CD14-positive monocyte (primary cell): ENCODE data around the gene HSDL1. TPM values are rescaled to one million over a fixed set of nuclear protein-coding genes. Genes with fewer than 3 reads are reported as not detected.

Experiments
- DNase-seq, 3 donors: peaks; one replicate each; pipeline ENCODE4 v3.0.0-alpha.2; 2011 to 2022
- H2AFZ ChIP-seq: 2 replicates; pipeline ENCODE4 v1.6.0; 2012; ENCODE audit warnings: mild to moderate bottlenecking, low read depth, low read length, inconsistent platforms; ENCODE audit not compliant: insufficient read depth, poor library complexity, severe bottlenecking
- H3K27ac ChIP-seq, 2 donors: 1 replicate in 1 of 2; 2 replicates in 1 of 2; pipeline ENCODE4 v1.5.1; 2012 to 2013; ENCODE audit warnings: low read length in 2 of 2, control low read depth in 1 of 2, inconsistent platforms in 1 of 2, low read depth in 1 of 2, mild to moderate bottlenecking in 1 of 2
- H3K27me3 ChIP-seq, 2 donors: one replicate each; pipeline versions ENCODE4 v1.6.0 to v1.6.1; 2011 to 2013; ENCODE audit warnings: low read length in 2 of 2; ENCODE audit not compliant: control insufficient read depth in 2 of 2, insufficient read depth in 2 of 2
- H3K36me3 ChIP-seq, 2 donors: replicated peaks in 1 of 2; 1 replicate in 1 of 2; 2 replicates in 1 of 2; pipeline versions ENCODE4 v1.5.1 to v1.6.1; 2012 to 2013; ENCODE audit warnings: low read length in 2 of 2, control low read depth in 1 of 2, inconsistent platforms in 1 of 2, mild to moderate bottlenecking in 1 of 2; ENCODE audit not compliant: insufficient read depth in 2 of 2, control insufficient read depth in 1 of 2
- H3K4me1 ChIP-seq, 2 donors: 1 replicate in 1 of 2; 2 replicates in 1 of 2; pipeline versions ENCODE4 v1.5.1 to v1.6.1; 2012 to 2013; ENCODE audit warnings: low read length in 2 of 2, control low read depth in 1 of 2, inconsistent platforms in 1 of 2, mild to moderate bottlenecking in 1 of 2, moderate library complexity in 1 of 2; ENCODE audit not compliant: insufficient read depth in 2 of 2, control insufficient read depth in 1 of 2
- H3K4me2 ChIP-seq: replicated peaks from 2 replicates; pipeline ENCODE3; 2012; ENCODE audit warnings: low read length, moderate library complexity, mild to moderate bottlenecking; ENCODE audit not compliant: poor library complexity, severe bottlenecking; ENCODE audit errors: extremely low read depth
- H3K4me3 ChIP-seq, 3 experiments: fragments of 200-600 bp in 1 of 3; sonication (generic) in 1 of 3; replicated peaks in 1 of 3; 1 replicate in 2 of 3; 2 replicates in 1 of 3; pipeline ENCODE4 v1.5.1; 2011 to 2013; ENCODE audit warnings: low read length in 3 of 3, mild to moderate bottlenecking in 3 of 3, control low read depth in 2 of 3, low read depth in 2 of 3, inconsistent platforms in 1 of 3, moderate library complexity in 1 of 3
- H3K79me2 ChIP-seq: 2 replicates; pipeline ENCODE4 v1.6.0; 2012; ENCODE audit warnings: mild to moderate bottlenecking, control low read depth, inconsistent platforms, low read length, moderate library complexity; ENCODE audit not compliant: insufficient read depth
- H3K9ac ChIP-seq: 2 replicates; pipeline ENCODE4 v1.6.0; 2017; ENCODE audit warnings: low read length, mild to moderate bottlenecking; ENCODE audit not compliant: insufficient read depth, poor library complexity, severe bottlenecking
- H3K9me3 ChIP-seq, 2 donors: replicated peaks in 1 of 2; 1 replicate in 1 of 2; 2 replicates in 1 of 2; pipeline versions ENCODE4 v1.5.1 to v1.6.1; 2012 to 2013; ENCODE audit warnings: low read length in 2 of 2, control low read depth in 1 of 2; ENCODE audit not compliant: control insufficient read depth in 1 of 2, insufficient read depth in 1 of 2
- H4K20me1 ChIP-seq: 2 replicates; pipeline ENCODE4 v1.6.0; 2012; ENCODE audit warnings: mild to moderate bottlenecking, low read length, control low read depth, moderate library complexity; ENCODE audit not compliant: insufficient read depth
- H3K27ac Mint-ChIP-seq, 7 donors: one replicate each; pipeline ENCODE4 v1.8.0; 2020; ENCODE audit warnings: mild to moderate bottlenecking in 7 of 7, mixed read lengths in 7 of 7, moderate library complexity in 6 of 7, inconsistent platforms in 2 of 7
- H3K27me3 Mint-ChIP-seq, 3 donors: one replicate each; pipeline ENCODE4 v1.8.0; 2021 to 2022; ENCODE audit warnings: low read depth in 3 of 3, mild to moderate bottlenecking in 3 of 3, mixed read lengths in 3 of 3, moderate library complexity in 3 of 3, inconsistent platforms in 1 of 3
- H3K36me3 Mint-ChIP-seq, 2 donors: one replicate each; pipeline ENCODE4 v1.8.0; 2020; ENCODE audit warnings: mixed read lengths in 2 of 2, inconsistent platforms in 1 of 2, mild to moderate bottlenecking in 1 of 2
- H3K4me1 Mint-ChIP-seq: one replicate; pipeline ENCODE4 v1.8.0; 2020; ENCODE audit warnings: mild to moderate bottlenecking, mixed read lengths
- H3K4me3 Mint-ChIP-seq, 2 donors: one replicate each; pipeline ENCODE4 v1.8.0; 2020; ENCODE audit warnings: mild to moderate bottlenecking in 2 of 2, mixed read lengths in 2 of 2, moderate library complexity in 1 of 2
- H3K9me3 Mint-ChIP-seq, 7 donors: one replicate each; pipeline ENCODE4 v1.8.0; 2020 to 2022; ENCODE audit warnings: mixed read lengths in 7 of 7, mild to moderate bottlenecking in 6 of 7, moderate library complexity in 6 of 7, inconsistent platforms in 2 of 7
- WGBS: methylation state at CpG from one replicate; pipeline ENCODE4 v1.1.5; 2013; ENCODE audit warnings: missing lambda C conversion rate; ENCODE audit not compliant: insufficient coverage; 5-methylcytosine and 5-hydroxymethylcytosine counted together
- intact Hi-C, 2 donors: fragments of 100-400 bp; cut with micrococcal nuclease; formaldehyde crosslinking; loops; one replicate each; pipeline versions ENCODE4 v1.15.0 to v1.15.1; 2023
- polyA plus RNA-seq, 3 donors: library from polyadenylated mRNA; depleted of rRNA in 1 of 3; unstranded in 2 of 3; stranded (reverse) in 1 of 3; fragments of 300-500 nt in 2 of 3; fragments of >200 nt in 1 of 3; fragmentation: Illumina TruSeq in 2 of 3; gene quantifications; 1 replicate in 2 of 3; 2 replicates in 1 of 3; pipeline ENCODE4 v1.2.3, GENCODE V29; 2012 to 2021
- TF ChIP-seq, protein P1 (sequence below): fragments of 200-600 bp; IDR thresholded peaks from one replicate; pipeline ENCODE4 v1.8.0; 2022; ENCODE audit warnings: antibody characterized with exemption, mild to moderate bottlenecking

Gene HSDL1
- polyA plus RNA-seq, 3 donors: 7.3 to 13.3 (median 8.0) TPM

GRCh38 chr16:84139628-84140258 lies 5.2 kb downstream of the HSDL1 start:
- Mint-ChIP-seq H3K36me3 (peaks cover 8 to 10% of the 10 kb centered on the region in 2 donors), H3K9me3 (peaks cover 0 to 2% (median 0%) of the 10 kb centered on the region in 7 donors), H3K27ac (no peak overlapping the region), H3K4me3 (no peak overlapping the region), H3K27me3 (peaks cover 0 to 6% (median 4%) of the 10 kb centered on the region in 3 donors), H3K4me1 (peaks cover 7% of the 10 kb centered on the region)
- Histone ChIP-seq H3K79me2 (peaks cover 45% of the 10 kb centered on the region), H3K4me3 (no peak overlapping the region), H3K4me1 (peaks cover 8 to 9% of the 10 kb centered on the region in 2 donors), H3K27me3 (no peaks in the 10 kb centered on the region), H3K27ac (no peak overlapping the region), H3K36me3 (no peaks in the 10 kb centered on the region), H3K9ac (peak overlapping the region; percentile 8), H3K9me3 (no peaks in the 10 kb centered on the region), H2AFZ (no peak overlapping the region), H3K4me2 (no peak overlapping the region), H4K20me1 (peaks cover 5% of the 10 kb centered on the region)
- TF ChIP-seq, protein P1, sequence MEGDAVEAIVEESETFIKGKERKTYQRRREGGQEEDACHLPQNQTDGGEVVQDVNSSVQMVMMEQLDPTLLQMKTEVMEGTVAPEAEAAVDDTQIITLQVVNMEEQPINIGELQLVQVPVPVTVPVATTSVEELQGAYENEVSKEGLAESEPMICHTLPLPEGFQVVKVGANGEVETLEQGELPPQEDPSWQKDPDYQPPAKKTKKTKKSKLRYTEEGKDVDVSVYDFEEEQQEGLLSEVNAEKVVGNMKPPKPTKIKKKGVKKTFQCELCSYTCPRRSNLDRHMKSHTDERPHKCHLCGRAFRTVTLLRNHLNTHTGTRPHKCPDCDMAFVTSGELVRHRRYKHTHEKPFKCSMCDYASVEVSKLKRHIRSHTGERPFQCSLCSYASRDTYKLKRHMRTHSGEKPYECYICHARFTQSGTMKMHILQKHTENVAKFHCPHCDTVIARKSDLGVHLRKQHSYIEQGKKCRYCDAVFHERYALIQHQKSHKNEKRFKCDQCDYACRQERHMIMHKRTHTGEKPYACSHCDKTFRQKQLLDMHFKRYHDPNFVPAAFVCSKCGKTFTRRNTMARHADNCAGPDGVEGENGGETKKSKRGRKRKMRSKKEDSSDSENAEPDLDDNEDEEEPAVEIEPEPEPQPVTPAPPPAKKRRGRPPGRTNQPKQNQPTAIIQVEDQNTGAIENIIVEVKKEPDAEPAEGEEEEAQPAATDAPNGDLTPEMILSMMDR: no peak
- intact Hi-C loops: loop anchor here in 1 of 2 donors (10.0 kb wide), 1 partner anchor 55 kb away; the partner anchor contains the start of gene ADAD2
- 88% methylated on average over 4 of the region's 6 CpGs for whole genome bisulfite sequencing
- no peak for DNase-seq

DNA sequence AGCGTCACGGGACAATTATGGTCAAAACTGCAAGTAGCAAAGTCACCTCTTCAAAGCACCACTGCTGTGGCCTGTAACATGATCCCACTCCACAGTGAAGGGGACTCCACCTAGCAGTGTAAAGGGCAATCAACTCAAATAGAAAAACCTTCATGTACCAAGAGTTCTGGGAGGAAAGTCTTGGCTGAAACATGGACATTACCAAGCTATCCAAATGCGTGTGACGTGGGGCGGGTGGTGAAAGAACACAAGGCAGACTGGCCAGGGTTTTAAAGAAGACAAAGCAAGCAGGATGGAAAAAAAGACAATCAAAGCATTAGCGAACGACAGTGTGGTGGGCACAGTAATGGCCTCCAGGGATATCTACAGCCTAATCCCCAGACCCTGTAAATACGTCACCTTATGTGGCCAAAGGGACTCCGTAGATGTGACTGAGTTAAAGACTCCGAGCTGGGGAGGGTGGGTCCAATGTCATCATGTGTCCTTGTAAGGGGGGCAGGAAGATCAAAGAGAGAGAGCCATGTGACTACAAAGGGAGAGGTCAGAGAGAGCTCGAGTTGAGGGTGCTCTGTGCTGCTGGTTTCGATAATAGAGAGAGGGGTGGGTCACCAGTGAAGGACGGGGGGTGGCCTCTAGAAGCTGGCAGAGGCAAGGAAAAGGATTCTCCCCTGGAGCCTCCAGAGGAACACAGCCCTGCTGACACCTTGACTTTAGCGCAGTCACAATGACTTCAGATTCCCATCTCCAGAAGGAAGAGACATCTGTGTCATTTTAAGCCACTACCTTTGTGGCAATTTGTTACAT lies 6.0 kb downstream of the HSDL1 start:
- peaks cover 12 to 16% of the 10 kb centered on the region in 2 donors for H3K36me3 Mint-ChIP-seq
- peaks cover 4% of the 10 kb centered on the region for H3K4me1 Mint-ChIP-seq
- Histone ChIP-seq H3K36me3 (no peaks in the 10 kb centered on the region), H3K27me3 (no peaks in the 10 kb centered on the region), H3K9ac (peak overlapping the region; percentile 8), H2AFZ (no peak overlapping the region), H3K79me2 (peaks cover 38% of the 10 kb centered on the region), H4K20me1 (peaks cover 5% of the 10 kb centered on the region), H3K9me3 (no peaks in the 10 kb centered on the region), H3K4me1 (peaks cover 5% of the 10 kb centered on the region in 2 donors), H3K27ac (no peak overlapping the region), H3K4me2 (no peak overlapping the region), H3K4me3 (no peak overlapping the region)
- H3K4me3 Mint-ChIP-seq: no peak overlapping the region
- DNase-seq: no peak
- intact Hi-C loops: no loop called here
- peaks cover 0 to 3% (median 3%) of the 10 kb centered on the region in 3 donors for H3K27me3 Mint-ChIP-seq
- H3K9me3 Mint-ChIP-seq: peaks cover 0 to 2% (median 0%) of the 10 kb centered on the region in 7 donors
- TF ChIP-seq, protein P1: no peak
- H3K27ac Mint-ChIP-seq: peak overlapping the region in 1 of 7 donors; percentile 9
- 88% methylated on average over 10 of the region's 14 CpGs for WGBS
